Lower leg skin (tissue), 4 donors: ENCODE measurements around the gene RTTN. TPM values are rescaled to one million over a fixed set of nuclear protein-coding genes. Genes with fewer than 3 reads are reported as not detected.

Experiments used
- DNase-seq, 2 donors: peaks; one replicate each; pipeline ENCODE4 v3.0.0-alpha.2; 2019; ENCODE audit warnings: low spot score in 2 of 2
- H3K4me3 ChIP-seq: fragments of 200-600 bp; sonication (generic); 2 replicates; pipeline ENCODE4 v1.5.1; 2017; ENCODE audit warnings: mild to moderate bottlenecking, low read depth; ENCODE audit not compliant: poor library complexity, severe bottlenecking
- CTCF ChIP-seq, 3 donors: fragments of 450-650 bp; IDR thresholded peaks; one replicate each; pipeline ENCODE4 v1.5.1; 2016; ENCODE audit warnings: antibody characterized with exemption in 3 of 3, mild to moderate bottlenecking in 3 of 3, moderate library complexity in 2 of 3
- POLR2A ChIP-seq, 2 donors: fragments of 450-650 bp; IDR thresholded peaks; one replicate each; pipeline ENCODE4 v1.6.1; 2016 to 2017; ENCODE audit warnings: antibody characterized with exemption in 2 of 2, mild to moderate bottlenecking in 1 of 2, moderate library complexity in 1 of 2
- WGBS, 2 donors: methylation state at CpG; one replicate each; pipeline ENCODE4 v1.1.5; 2018; 5-methylcytosine and 5-hydroxymethylcytosine counted together
- intact Hi-C: fragments of 100-400 bp; cut with DNase I; formaldehyde crosslinking; loops from one replicate; pipeline ENCODE4 v1.15.0; 2023; ENCODE audit warnings: low total_unique reads
- total RNA-seq, 4 donors: library from RNA; depleted of rRNA; stranded (reverse); fragments of >200 nt; gene quantifications; one replicate each; pipeline ENCODE4 v1.1.0, GENCODE V29; 2016

The RTTN gene
- total RNA-seq, 4 donors from 2014 or later, result 4.8 to 14.9 (median 7.8) TPM

- H3K4me3 ChIP-seq, result no peak overlapping the region
- no peak for DNase-seq
- TF ChIP-seq POLR2A (IDR thresholded peaks at IDR 0.05) (no peak), CTCF (IDR thresholded peaks at IDR 0.05) (no peak)
- intact Hi-C loops, result no loop called here
Observed at GRCh38 chr18:70069382-70069781, 136.1 kb downstream of the RTTN start.

- intact Hi-C loops, result no loop called here
- no peak for TF ChIP-seq POLR2A (IDR thresholded peaks at IDR 0.05)
- no peak for TF ChIP-seq CTCF (IDR thresholded peaks at IDR 0.05)
Observed at GRCh38 chr18:70068981-70069380, 136.5 kb downstream of the RTTN start.

GRCh38 chr18:70059684-70060083 is 145.8 kb downstream of the RTTN start:
- no peak for DNase-seq
- 95 to 98% methylated on average over 3 of the region's 3 CpGs for WGBS, 2 donors
- TF ChIP-seq POLR2A (IDR thresholded peaks at IDR 0.05), result no peak
- TF ChIP-seq CTCF (IDR thresholded peaks at IDR 0.05), result no peak
- intact Hi-C loops, result no loop called here
- H3K4me3 ChIP-seq, result no peak overlapping the region

More at GRCh38 chr18:70068981-70069380, 136.5 kb downstream of the RTTN start:
- DNase-seq, result no peak
- no peak overlapping the region for H3K4me3 ChIP-seq

GRCh38 chr18:70058916-70059315 is 146.6 kb downstream of the RTTN start:
- no peak for DNase-seq
- H3K4me3 ChIP-seq, result no peak overlapping the region
- TF ChIP-seq POLR2A (IDR thresholded peaks at IDR 0.05) (no peak), CTCF (IDR thresholded peaks at IDR 0.05) (no peak)
- intact Hi-C loops, result no loop called here

GRCh38 chr18:70047931-70048603 is 157.4 kb downstream of the RTTN start:
- no peak overlapping the region for H3K4me3 ChIP-seq
- TF ChIP-seq CTCF (IDR thresholded peaks at IDR 0.05) (no peak), POLR2A (IDR thresholded peaks at IDR 0.05) (no peak)
- DNase-seq, result no peak
- intact Hi-C loops, result no loop called here
- WGBS, 2 donors, result 58 to 63% methylated on average over 4 of the region's 4 CpGs

GRCh38 chr18:70046796-70047195 is 158.7 kb downstream of the RTTN start:
- no peak for DNase-seq
- WGBS, 2 donors, result 59 to 77% methylated on average over 1 of the region's 1 CpG
- H3K4me3 ChIP-seq, result no peak overlapping the region
- TF ChIP-seq POLR2A (IDR thresholded peaks at IDR 0.05), result no peak
- TF ChIP-seq CTCF (IDR thresholded peaks at IDR 0.05), result no peak
- intact Hi-C loops, result no loop called here
